Effector memory CD4-positive, alpha-beta T cell (primary cell): ENCODE measurements around the gene PRKCE.
A peak's percentile ranks its signal among the peaks of the same experiment; 100 is the strongest.

Experiments
- DNase-seq, 3 donors: peaks; one replicate each; pipeline ENCODE4 v3.0.0-alpha.2; 2020
- H3K27ac ChIP-seq: 2 replicates; pipeline ENCODE4 v1.7.0; 2013; ENCODE audit warnings: mild to moderate bottlenecking, low read length, moderate library complexity; ENCODE audit not compliant: insufficient read depth, poor library complexity, severe bottlenecking
- H3K27me3 ChIP-seq: replicated peaks from 2 replicates; pipeline ENCODE4 v1.7.0; 2013; ENCODE audit warnings: mild to moderate bottlenecking, low read length; ENCODE audit not compliant: insufficient read depth, control insufficient read depth, poor library complexity, severe bottlenecking
- H3K36me3 ChIP-seq: 2 replicates; pipeline ENCODE4 v1.7.0; 2013; ENCODE audit warnings: mild to moderate bottlenecking, low read length, moderate library complexity; ENCODE audit not compliant: control insufficient read depth, insufficient read depth
- H3K4me1 ChIP-seq: 2 replicates; pipeline ENCODE4 v1.7.0; 2013; ENCODE audit warnings: low read length, mild to moderate bottlenecking; ENCODE audit not compliant: control insufficient read depth, insufficient read depth, poor library complexity, severe bottlenecking
- H3K4me3 ChIP-seq: 2 replicates; pipeline ENCODE4 v1.7.0; 2013; ENCODE audit warnings: low read length, low read depth, mild to moderate bottlenecking; ENCODE audit not compliant: insufficient read depth, poor library complexity, severe bottlenecking
- H3K9me3 ChIP-seq: 2 replicates; pipeline ENCODE4 v1.7.0; 2013; ENCODE audit warnings: mild to moderate bottlenecking, low read length, moderate library complexity; ENCODE audit not compliant: control insufficient read depth

The PRKCE gene

DNA sequence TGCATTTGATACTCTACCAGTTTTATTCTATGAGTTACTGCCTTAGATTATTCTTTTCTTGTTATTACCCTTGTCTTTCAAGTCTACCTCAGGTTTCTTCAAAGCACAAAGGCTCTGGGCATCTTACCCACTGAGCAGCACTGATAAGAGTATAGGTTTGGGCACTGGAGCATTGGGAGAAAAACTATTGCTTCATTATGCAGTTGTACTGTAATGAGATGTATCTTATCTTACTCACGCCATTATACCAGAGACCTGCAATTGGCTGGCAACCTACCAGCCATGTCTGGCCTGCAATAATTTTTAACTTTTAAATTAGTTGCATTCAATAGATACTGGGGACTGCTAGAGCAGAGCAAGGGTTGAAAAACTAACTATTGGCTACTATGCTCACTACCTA is 21.5 kb upstream of the PRKCE start:
- Histone ChIP-seq H3K4me3 (no peak overlapping the region), H3K9me3 (no peaks in the 10 kb centered on the region), H3K27ac (no peak overlapping the region), H3K4me1 (no peaks in the 10 kb centered on the region), H3K27me3 (peaks cover 4% of the 10 kb centered on the region), H3K36me3 (no peaks in the 10 kb centered on the region)
- no peak for DNase-seq

DNA sequence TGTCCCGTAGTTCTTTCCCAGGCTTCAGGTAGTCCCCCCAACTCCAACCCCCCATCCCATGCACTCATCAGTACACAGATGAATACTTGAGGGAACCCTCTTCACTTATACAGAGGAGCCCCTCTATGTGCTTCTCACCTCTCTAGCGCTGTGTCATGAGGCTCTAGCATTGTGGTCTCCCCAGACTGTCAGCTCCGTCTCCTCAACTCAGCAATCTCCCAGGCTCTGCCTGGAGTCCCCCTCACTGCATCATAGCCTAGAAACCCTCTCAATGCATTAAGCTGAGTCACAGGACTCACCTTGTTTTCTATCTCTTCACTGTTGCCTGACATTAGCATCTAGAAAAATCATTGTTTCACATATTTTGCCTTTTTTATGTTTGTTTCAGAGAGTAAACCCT is 20.2 kb upstream of the PRKCE start:
- H3K27ac ChIP-seq, result no peak overlapping the region
- H3K4me3 ChIP-seq, result no peak overlapping the region
- H3K36me3 ChIP-seq, result no peaks in the 10 kb centered on the region
- DNase-seq, result no peak
- H3K27me3 ChIP-seq, result peaks cover 4% of the 10 kb centered on the region
- no peaks in the 10 kb centered on the region for H3K9me3 ChIP-seq
- no peaks in the 10 kb centered on the region for H3K4me1 ChIP-seq

DNA sequence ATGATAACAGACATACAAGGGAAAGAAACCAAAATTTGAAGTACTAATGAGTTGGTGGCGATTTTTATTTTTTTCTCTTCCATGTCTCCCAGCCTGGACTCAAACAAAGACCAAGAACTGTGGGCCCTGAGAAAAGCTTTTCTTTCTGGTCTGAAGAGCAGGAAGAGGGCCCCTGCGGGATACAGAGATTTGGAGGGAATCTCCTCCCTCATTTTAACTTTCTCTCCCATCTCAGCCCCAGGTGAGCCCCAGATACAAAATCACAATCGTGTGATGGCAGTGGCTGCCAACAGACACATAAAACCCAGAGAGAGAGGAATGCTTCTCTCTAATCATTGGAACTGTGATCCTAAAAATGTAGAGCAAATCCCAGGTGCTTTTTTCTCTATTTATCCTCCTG is 19.5 kb upstream of the PRKCE start:
- H3K36me3 ChIP-seq, result no peaks in the 10 kb centered on the region
- H3K4me1 ChIP-seq, result no peaks in the 10 kb centered on the region
- no peaks in the 10 kb centered on the region for H3K9me3 ChIP-seq

DNA sequence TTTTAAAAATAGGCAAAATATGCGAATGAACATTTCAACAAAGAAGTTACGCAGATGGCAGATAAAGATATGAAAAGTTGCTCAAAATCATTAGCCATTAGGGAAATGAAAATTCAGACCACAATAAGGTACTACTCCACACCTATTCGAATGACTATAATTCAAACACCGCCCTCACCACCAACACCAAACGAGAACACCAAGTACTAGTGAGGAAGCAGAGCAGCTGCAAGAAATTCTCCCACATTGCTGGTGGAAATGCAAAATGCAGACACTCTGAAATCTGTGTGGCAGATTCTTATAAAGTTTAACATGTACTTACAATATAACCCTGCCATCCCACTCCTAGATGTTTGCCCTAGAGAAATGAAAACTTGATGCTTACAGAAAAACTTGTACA is 17.3 kb upstream of the PRKCE start:
- Histone ChIP-seq H3K36me3 (no peaks in the 10 kb centered on the region), H3K27me3 (peaks cover 4% of the 10 kb centered on the region), H3K27ac (no peak overlapping the region), H3K9me3 (no peaks in the 10 kb centered on the region), H3K4me1 (no peaks in the 10 kb centered on the region), H3K4me3 (no peak overlapping the region)
- DNase-seq, result no peak

More for the DNA sequence above, 19.5 kb upstream of the PRKCE start:
- Histone ChIP-seq H3K4me3 (no peak overlapping the region), H3K27ac (no peak overlapping the region), H3K27me3 (peaks cover 4% of the 10 kb centered on the region)
- DNase-seq, result no peak

DNA sequence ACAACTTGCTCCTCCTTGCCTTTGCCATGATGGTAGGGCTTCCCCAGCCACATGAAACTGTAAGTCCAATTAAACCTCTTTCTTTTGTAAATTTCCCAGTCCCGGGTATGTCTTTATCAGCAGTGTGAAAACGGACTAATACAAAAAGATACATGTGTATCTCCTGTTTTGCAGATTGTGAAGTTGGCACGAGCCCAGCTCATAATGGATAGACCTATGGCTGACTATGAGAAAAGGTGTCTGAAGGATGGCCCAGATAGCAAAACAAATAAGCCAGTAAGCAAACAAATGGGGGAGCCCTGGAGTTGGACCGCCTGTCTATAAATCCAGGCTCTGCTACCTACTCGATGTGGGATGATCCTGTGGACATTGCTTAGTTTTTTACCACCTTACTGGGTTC is 15.5 kb upstream of the PRKCE start:
- Histone ChIP-seq H3K9me3 (no peaks in the 10 kb centered on the region), H3K4me3 (no peak overlapping the region), H3K27ac (no peak overlapping the region), H3K36me3 (no peaks in the 10 kb centered on the region), H3K27me3 (peaks cover 4% of the 10 kb centered on the region), H3K4me1 (no peaks in the 10 kb centered on the region)
- DNase-seq, result no peak

DNA sequence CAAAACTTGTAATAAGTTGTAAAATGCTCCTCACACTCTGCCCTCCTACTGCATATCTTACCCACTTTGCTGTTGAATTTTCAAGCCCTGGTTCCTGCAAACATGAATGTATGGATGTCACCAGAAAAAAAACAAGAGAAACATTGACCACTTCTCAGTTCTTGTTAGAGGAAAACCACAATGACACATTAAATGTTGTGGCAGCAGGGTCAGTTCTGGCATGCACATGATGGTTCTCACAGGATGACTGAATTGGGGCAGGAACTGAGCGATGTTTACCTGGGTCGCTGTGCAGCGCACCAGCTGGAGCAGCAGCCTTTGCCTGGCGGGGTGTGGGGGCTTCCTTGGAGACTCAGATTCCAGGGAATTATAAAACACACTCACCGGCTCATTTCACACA is 14.0 kb upstream of the PRKCE start:
- no peaks in the 10 kb centered on the region for H3K27me3 ChIP-seq
- no peaks in the 10 kb centered on the region for H3K4me1 ChIP-seq
- DNase-seq, result no peak
- no peaks in the 10 kb centered on the region for H3K36me3 ChIP-seq
- no peak overlapping the region for H3K4me3 ChIP-seq
- H3K27ac ChIP-seq, result no peak overlapping the region
- no peaks in the 10 kb centered on the region for H3K9me3 ChIP-seq

DNA sequence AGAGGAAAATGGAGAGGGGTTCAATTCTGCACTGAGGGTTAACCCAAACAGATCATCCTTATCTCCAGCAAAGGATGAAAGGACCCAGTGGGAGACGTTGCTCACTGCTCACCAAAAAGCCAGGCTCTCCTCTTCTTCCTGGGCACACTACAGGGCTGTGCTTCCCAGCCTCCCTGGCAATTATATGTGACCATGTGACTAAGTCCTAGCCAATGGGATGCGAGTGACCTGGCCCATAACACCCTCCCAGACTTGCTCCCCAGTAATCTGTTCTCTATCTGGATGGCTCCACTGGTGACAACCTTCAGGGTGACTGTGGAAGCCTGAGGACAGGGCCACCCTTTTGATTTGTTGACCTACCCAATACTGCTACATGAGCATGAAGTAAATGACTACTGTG is 10.9 kb upstream of the PRKCE start:
- Histone ChIP-seq H3K4me3 (no peak overlapping the region), H3K27ac (no peak overlapping the region), H3K4me1 (peaks cover 10% of the 10 kb centered on the region), H3K27me3 (peaks cover 9% of the 10 kb centered on the region), H3K9me3 (no peaks in the 10 kb centered on the region), H3K36me3 (no peaks in the 10 kb centered on the region)
- DNase-seq, result no peak

DNA sequence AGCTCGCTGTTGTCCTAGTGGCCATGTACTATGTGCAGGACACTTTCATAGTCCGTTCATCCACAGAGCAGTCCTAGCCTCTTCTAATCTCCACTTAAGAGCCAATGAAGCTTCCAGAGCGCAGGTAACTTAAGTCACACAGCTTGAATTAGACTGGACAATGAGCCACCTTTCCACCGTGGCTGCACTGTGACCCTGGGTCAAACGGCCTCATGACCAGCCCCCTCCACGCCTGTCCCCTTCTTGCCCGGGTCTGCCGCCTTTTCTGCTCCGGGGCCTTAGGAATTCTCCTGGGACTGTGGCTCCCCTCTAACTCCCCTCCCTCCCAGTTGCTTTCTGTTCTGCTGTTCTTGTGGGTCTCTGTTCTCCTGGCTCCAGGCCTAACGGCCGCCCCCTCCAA is 8.4 kb upstream of the PRKCE start:
- no peaks in the 10 kb centered on the region for H3K9me3 ChIP-seq
- peak overlapping the region; percentile 33 for H3K4me3 ChIP-seq
- H3K4me1 ChIP-seq, result peaks cover 10% of the 10 kb centered on the region
- no peaks in the 10 kb centered on the region for H3K36me3 ChIP-seq
- DNase-seq, result no peak
- H3K27me3 ChIP-seq, result peaks cover 9% of the 10 kb centered on the region
- H3K27ac ChIP-seq, result no peak overlapping the region

DNA sequence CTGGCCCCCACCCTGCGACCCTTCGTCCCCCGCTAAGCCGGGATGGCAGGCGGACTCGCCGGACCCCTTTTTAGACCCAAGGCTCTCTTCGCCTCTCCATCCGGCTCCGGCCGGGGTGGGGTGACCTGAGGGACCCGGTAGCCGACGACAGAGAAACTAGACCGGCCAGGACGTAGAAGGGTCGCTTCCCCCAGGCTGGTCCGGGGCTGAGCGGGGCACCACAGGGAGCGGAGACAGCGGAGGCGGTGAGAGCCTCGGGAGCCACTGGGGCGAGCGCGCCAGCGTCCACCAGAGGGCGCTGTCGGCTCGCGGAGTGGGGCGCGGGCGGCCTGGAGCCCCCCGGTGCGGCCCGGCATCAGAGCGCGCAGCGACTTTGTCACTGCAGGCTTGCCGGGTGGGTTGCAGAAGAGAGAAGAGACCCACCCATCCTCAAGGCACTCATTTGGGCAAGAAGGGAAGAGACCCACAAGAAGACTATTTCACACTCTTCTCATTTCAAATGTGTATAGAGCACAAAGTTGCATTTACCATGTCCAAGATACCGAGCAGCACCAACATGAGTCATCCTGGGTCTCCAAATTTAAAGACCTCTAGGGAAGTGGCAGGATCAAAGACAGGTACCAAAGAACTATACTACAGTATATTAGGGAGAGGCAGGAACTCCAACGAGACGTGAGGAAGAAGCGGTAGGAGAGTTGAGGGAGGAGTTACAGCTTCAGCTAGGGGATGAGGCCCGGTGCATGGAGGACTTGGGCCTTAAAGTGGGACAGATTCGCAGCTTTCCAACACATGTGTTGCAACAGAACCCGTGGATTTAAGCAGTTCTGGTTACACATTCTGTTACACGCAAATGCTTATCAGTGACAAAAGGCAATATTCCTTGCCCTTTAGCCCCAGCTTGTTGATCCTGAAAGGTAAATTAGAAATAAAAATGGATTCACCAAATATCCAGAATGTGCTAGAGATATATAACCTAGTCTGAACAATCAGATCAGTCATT is 7.6 kb upstream of the PRKCE start:
- Histone ChIP-seq H3K27me3 (peaks cover 9% of the 10 kb centered on the region), H3K4me3 (peak overlapping the region; percentile 33), H3K36me3 (no peaks in the 10 kb centered on the region), H3K27ac (no peak overlapping the region), H3K9me3 (no peaks in the 10 kb centered on the region), H3K4me1 (peaks cover 10% of the 10 kb centered on the region)
- DNase-seq, result peak; percentile 47 to 58 (median 51)

DNA sequence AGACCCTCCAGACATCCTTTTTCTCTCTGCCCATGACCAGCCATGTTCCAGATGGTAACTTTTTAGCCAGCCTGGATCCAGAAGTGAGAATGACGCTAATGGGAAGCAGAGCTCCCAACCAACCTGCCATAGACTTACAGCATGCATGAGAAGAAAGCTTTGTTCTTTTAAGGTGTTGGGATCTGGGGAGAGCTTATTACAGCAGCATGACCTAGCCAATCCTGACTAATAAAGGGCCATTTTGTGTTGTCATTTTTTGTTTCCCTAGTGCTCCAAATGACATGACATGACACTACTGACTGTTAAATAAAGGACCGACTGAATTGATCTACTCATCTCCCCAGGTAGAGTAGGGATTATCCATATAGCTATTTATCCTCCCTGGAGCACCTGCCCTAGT is 5.2 kb upstream of the PRKCE start:
- H3K9me3 ChIP-seq, result no peaks in the 10 kb centered on the region
- DNase-seq, result no peak
- H3K27me3 ChIP-seq, result peaks cover 9% of the 10 kb centered on the region
- no peak overlapping the region for H3K4me3 ChIP-seq
- H3K27ac ChIP-seq, result no peak overlapping the region
- H3K4me1 ChIP-seq, result peaks cover 14% of the 10 kb centered on the region
- H3K36me3 ChIP-seq, result no peaks in the 10 kb centered on the region
